Fibroblast of villous mesenchyme (primary cell): Measurements from ENCODE around the gene FADS1. TPM values are rescaled to one million over a fixed set of nuclear protein-coding genes. Genes with fewer than 3 reads are reported as not detected.
A peak's percentile ranks its signal among the peaks of the same experiment; 100 is the strongest.

Experiments
- DNase-seq: peaks from one replicate; pipeline ENCODE4 v3.0.0-alpha.2; 2010; ENCODE audit warnings: low read depth
- H3K4me3 ChIP-seq: 2 replicates; pipeline ENCODE4 v1.5.1; 2011; ENCODE audit warnings: low read depth, mild to moderate bottlenecking, low read length
- CTCF ChIP-seq: IDR thresholded peaks from 2 replicates; pipeline ENCODE4 v1.5.1; 2012; ENCODE audit warnings: low read depth, mild to moderate bottlenecking, low read length; ENCODE audit not compliant: insufficient read depth
- total RNA-seq: library from RNA; depleted of rRNA; stranded (reverse); fragments of >200 nt; gene quantifications from 2 replicates; pipeline ENCODE4 v1.2.3, GENCODE V29; 2012

The FADS1 gene
- total RNA-seq, 1 donor, result 244 TPM

- H3K4me3 ChIP-seq, result no peak overlapping the region
- TF ChIP-seq CTCF, result no peak
- DNase-seq, result no peak
Observed at GRCh38 chr11:61837411-61838005, 20.7 kb upstream of the FADS1 start.

- TF ChIP-seq CTCF, result no peak
- DNase-seq, result no peak
- H3K4me3 ChIP-seq, result no peak overlapping the region
Observed at GRCh38 chr11:61836193-61836592, 19.4 kb upstream of the FADS1 start.

GRCh38 chr11:61834278-61835048 is 17.7 kb upstream of the FADS1 start:
- no peak overlapping the region for H3K4me3 ChIP-seq
- DNase-seq, result peak; percentile 85
- no peak for TF ChIP-seq CTCF

GRCh38 chr11:61833926-61834277 is 17.1 kb upstream of the FADS1 start:
- TF ChIP-seq CTCF, result no peak
- H3K4me3 ChIP-seq, result no peak overlapping the region
- DNase-seq, result no peak

GRCh38 chr11:61833471-61833870 is 16.7 kb upstream of the FADS1 start:
- TF ChIP-seq CTCF, result no peak
- no peak for DNase-seq
- H3K4me3 ChIP-seq, result no peak overlapping the region

GRCh38 chr11:61832754-61833153 is 16.0 kb upstream of the FADS1 start:
- no peak for DNase-seq
- no peak overlapping the region for H3K4me3 ChIP-seq
- no peak for TF ChIP-seq CTCF

- H3K4me3 ChIP-seq, result no peak overlapping the region
- no peak for DNase-seq
- TF ChIP-seq CTCF, result no peak
Observed at GRCh38 chr11:61832207-61832606, 15.4 kb upstream of the FADS1 start.
